Heart left ventricle (tissue), 16 donors: ENCODE results near the gene DCP2. TPM values are rescaled to one million over a fixed set of nuclear protein-coding genes. Genes with fewer than 3 reads are reported as not detected.

Source experiments
- ATAC-seq, 4 donors: fragments of 200-7000 bp; cut with Tn5 transposase; one replicate each; pipeline ENCODE4 v1.9.1; 2020 to 2022; ENCODE audit warnings: moderate library complexity in 4 of 4, mild to moderate bottlenecking in 3 of 4, moderate number of reproducible peaks in 1 of 4
- DNase-seq, 5 donors: peaks; one replicate each; pipeline ENCODE4 v3.0.0-alpha.2; 2020
- H3K27ac ChIP-seq, 12 donors: fragments of 200-600 bp; sonication (generic) in 4 of 12; one replicate each; pipeline versions ENCODE4 v1.5.0 to v1.8.0; 2016 to 2022; ENCODE audit warnings: mild to moderate bottlenecking in 2 of 12
- H3K27me3 ChIP-seq, 9 donors: fragments of 200-600 bp; sonication (generic) in 2 of 9; one replicate each; pipeline versions ENCODE4 v1.5.1 to v1.8.0; 2016 to 2022; ENCODE audit warnings: mild to moderate bottlenecking in 3 of 9
- H3K36me3 ChIP-seq, 9 donors: fragments of 200-600 bp; sonication (generic) in 2 of 9; one replicate each; pipeline versions ENCODE4 v1.5.0 to v1.8.0; 2018 to 2022; ENCODE audit warnings: mild to moderate bottlenecking in 2 of 9
- H3K4me1 ChIP-seq, 12 donors: fragments of 200-600 bp; sonication (generic) in 4 of 12; one replicate each; pipeline versions ENCODE4 v1.5.0 to v1.8.0; 2016 to 2022; ENCODE audit warnings: mild to moderate bottlenecking in 3 of 12
- H3K4me3 ChIP-seq, 12 donors: fragments of 200-600 bp; sonication (generic) in 4 of 12; one replicate each; pipeline versions ENCODE4 v1.5.0 to v1.8.0; 2017 to 2022; ENCODE audit warnings: mild to moderate bottlenecking in 9 of 12, moderate library complexity in 4 of 12
- H3K9me3 ChIP-seq, 12 donors: fragments of 200-600 bp; sonication (generic) in 4 of 12; one replicate each; pipeline versions ENCODE4 v1.5.0 to v1.8.0; 2016 to 2022; ENCODE audit warnings: mild to moderate bottlenecking in 1 of 12
- CTCF ChIP-seq, 12 donors: fragments of 200-600 bp; sonication (generic) in 4 of 12; IDR thresholded peaks; one replicate each; pipeline versions ENCODE4 v1.5.0 to v1.8.0; 2018 to 2022; ENCODE audit warnings: antibody characterized with exemption in 12 of 12, mild to moderate bottlenecking in 5 of 12
- POLR2A ChIP-seq, 2 donors: fragments of 450-650 bp; IDR thresholded peaks; one replicate each; pipeline ENCODE4 v1.6.1; 2017; ENCODE audit warnings: antibody characterized with exemption in 2 of 2, mild to moderate bottlenecking in 2 of 2, moderate library complexity in 2 of 2
- WGBS, 4 donors: extraction: QIAGEN DNeasy Blood & Tissue Kit in 2 of 4; methylation state at CpG; one replicate each; pipeline versions ENCODE4 v1.1.5 to v1.1.7; 2013 to 2018; 5-methylcytosine and 5-hydroxymethylcytosine counted together
- intact Hi-C, 10 donors: fragments of 100-400 bp; cut with DNase I; formaldehyde crosslinking; loops; one replicate each; pipeline versions ENCODE4 v1.11.1 to v1.14.2; 2022
- polyA plus RNA-seq, 2 donors: library from polyadenylated mRNA; stranded (reverse); fragments of 200-250 nt; gene quantifications; one replicate each; pipeline ENCODE4 v1.2.3, GENCODE V29; 2013
- total RNA-seq, 9 donors: library from RNA; depleted of rRNA in 2 of 9; stranded (reverse); fragments of >200 nt in 2 of 9; fragmentation: NEBNext Ultra II Directional in 3 of 9; extraction: Animal tissue kit (Norgen Biotek cat#: 25700) in 3 of 9; gene quantifications; one replicate each; pipeline versions ENCODE4 v1.1.0 to v1.2.4, GENCODE V29; 2016 to 2023
- donor health status: ischemic (EF 13 %, LVEDD 7.1; RV severe dilation, severe dysfunction).
- donor health status: healthy with polysubstance abuse.
- donor health status: DM: no; HTN: yes; CAD: no.
- donor health status: DM: no; HTN: no; CAD: no.
- donor health status: ischemic (EF 25% LVEDD 6.9; RV normal size, moderate dysfunction).
- donor health status: ischemic (EF 25% LVEDD 5.7; RV mildly dilated, moderate dysfunction).
- donor health status: healthy.
- donor health status: DM: yes; HTN: yes; CAD: no.
- donor health status: ischemic (EF 35%, LVEDD 5.7; RV mildly dilated, moderate dysfunction).
- donor health status: nonischemic (EF 11% LVEDD 7.7; RV severe dilation, severe dysfunction).
- donor health status: DM: yes; HTN: yes; CAD: no.
- donor health status: PGD.
- donor health status: ischemic (EF 29% LVEDD 5.4; RV normal size, mild dysfunction).
- donor health status: nonischemic (EF 23%, LVEDD 6.1; RV moderate dilation, normal function).

The DCP2 gene
- total and polyA plus RNA-seq, 11 donors: 3.4 to 36.0 (median 16.0) TPM

DNA sequence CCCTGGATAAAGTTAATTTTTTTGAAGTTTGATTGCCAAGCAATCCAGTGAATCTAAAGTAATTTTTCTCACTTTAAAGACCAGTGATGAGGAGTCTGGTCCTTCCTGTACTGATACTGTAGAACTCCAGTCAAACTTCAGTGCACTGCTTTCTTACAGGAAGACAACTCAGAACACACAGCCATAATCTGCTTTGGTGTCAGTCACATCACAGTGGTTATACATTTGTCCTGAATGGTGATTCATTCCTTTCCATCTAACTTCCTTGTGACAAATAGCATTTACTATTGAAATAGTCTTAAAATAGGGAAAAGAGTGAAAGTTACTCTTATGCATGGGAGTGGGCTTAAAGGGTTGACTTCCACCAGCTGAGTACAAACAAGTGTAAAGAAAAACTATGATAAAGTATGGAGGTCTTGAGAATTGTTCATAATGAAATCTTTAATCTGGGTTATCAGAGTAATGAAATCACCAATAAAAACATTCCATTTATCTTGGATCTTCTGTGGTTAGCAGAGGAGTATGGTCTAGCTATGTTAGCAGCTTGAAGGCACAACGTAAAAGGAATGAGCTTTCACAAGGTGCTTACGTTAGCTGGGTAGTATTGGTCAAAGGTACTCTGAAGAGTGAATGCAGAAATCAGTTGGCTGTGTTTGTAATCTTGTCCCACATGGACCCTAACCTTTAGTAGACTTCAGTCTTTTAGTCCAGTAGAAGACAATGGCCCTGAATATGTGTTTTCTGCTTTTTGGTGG, 41.5 kb downstream of the DCP2 start:
- no peak overlapping the region for H3K27ac ChIP-seq
- H3K9me3 ChIP-seq: no peaks in the 10 kb centered on the region
- H3K27me3 ChIP-seq: no peaks in the 10 kb centered on the region
- DNase-seq (no peak), ATAC-seq (no peak)
- H3K36me3 ChIP-seq: peaks cover 0 to 95% (median 54%) of the 10 kb centered on the region in 9 donors
- TF ChIP-seq CTCF (IDR thresholded peaks at IDR 0.05): no peak
- TF ChIP-seq POLR2A (IDR thresholded peaks at IDR 0.05): no peak
- no peak overlapping the region for H3K4me3 ChIP-seq
- 94 to 96% (median 95%) methylated on average over 2 of the region's 2 CpGs for WGBS, 4 donors
- peaks cover 0 to 28% (median 0%) of the 10 kb centered on the region in 12 donors for H3K4me1 ChIP-seq
- intact Hi-C loops: no loop called here

GRCh38 chr5:113020461-113021273, 44.1 kb downstream of the DCP2 start:
- TF ChIP-seq CTCF (IDR thresholded peaks at IDR 0.05) (no peak), POLR2A (IDR thresholded peaks at IDR 0.05) (no peak)
- H3K36me3 ChIP-seq: peaks cover 0 to 93% (median 49%) of the 10 kb centered on the region in 9 donors
- H3K27me3 ChIP-seq: no peaks in the 10 kb centered on the region
- 86 to 91% (median 89%) methylated on average over 11 of the region's 11 CpGs for WGBS, 4 donors
- no peaks in the 10 kb centered on the region for H3K9me3 ChIP-seq
- intact Hi-C loops: no loop called here
- H3K4me3 ChIP-seq: no peak overlapping the region
- ATAC-seq: peak in 1 of 4 donors; percentile 30
- no peak for DNase-seq
- H3K4me1 ChIP-seq: peaks cover 0 to 37% (median 2%) of the 10 kb centered on the region in 12 donors
- H3K27ac ChIP-seq: no peak overlapping the region

GRCh38 chr5:113022661-113023060, 46.1 kb downstream of the DCP2 start:
- intact Hi-C loops: no loop called here
- TF ChIP-seq POLR2A (IDR thresholded peaks at IDR 0.05) (no peak), CTCF (IDR thresholded peaks at IDR 0.05) (no peak)
- DNase-seq (no peak), ATAC-seq (no peak)
- H3K27ac ChIP-seq: peak overlapping the region in 1 of 12 donors; percentile 30
- H3K27me3 ChIP-seq: no peaks in the 10 kb centered on the region
- H3K9me3 ChIP-seq: no peaks in the 10 kb centered on the region
- peaks cover 0 to 37% (median 2%) of the 10 kb centered on the region in 12 donors for H3K4me1 ChIP-seq
- 43 to 64% (median 57%) methylated on average over 2 of the region's 2 CpGs for WGBS, 4 donors
- H3K4me3 ChIP-seq: no peak overlapping the region
- H3K36me3 ChIP-seq: peaks cover 0 to 99% (median 51%) of the 10 kb centered on the region in 9 donors

- Histone ChIP-seq H3K27me3 (no peaks in the 10 kb centered on the region), H3K36me3 (peaks cover 0 to 99% (median 57%) of the 10 kb centered on the region in 9 donors), H3K27ac (no peak overlapping the region), H3K9me3 (no peaks in the 10 kb centered on the region), H3K4me3 (no peak overlapping the region), H3K4me1 (peaks cover 0 to 37% (median 2%) of the 10 kb centered on the region in 12 donors)
- TF ChIP-seq POLR2A (IDR thresholded peaks at IDR 0.05): no peak
- TF ChIP-seq CTCF (IDR thresholded peaks at IDR 0.05): no peak
- no peak for ATAC-seq
- DNase-seq: no peak
- intact Hi-C loops: no loop called here
- 75 to 89% (median 80%) methylated on average over 6 of the region's 6 CpGs for WGBS, 4 donors
Observed at GRCh38 chr5:113024076-113024697, 47.6 kb downstream of the DCP2 start.
